HepG2 (cell line): ENCODE measurements around the gene ZNF343. TPM values are rescaled to one million over a fixed set of nuclear protein-coding genes. Genes with fewer than 3 reads are reported as not detected.
A peak's percentile ranks its signal among the peaks of the same experiment; 100 is the strongest.

Source experiments
- ATRX ChIP-seq: sonication (generic); formaldehyde crosslinking; IDR thresholded peaks from 2 replicates; pipeline ENCODE4 v1.4.0; 2020; ENCODE audit warnings: missing genetic modification reagents, borderline replicate concordance
- BCL6 ChIP-seq: IDR thresholded peaks from 2 replicates; pipeline ENCODE4 v1.6.1; 2016; ENCODE audit warnings: missing genetic modification reagents, missing compliant biosample characterization
- CEBPB ChIP-seq: IDR thresholded peaks from 2 replicates; pipeline ENCODE4 v1.6.1; 2011; ENCODE audit warnings: low read depth, low read length, improper control_type of control experiment, borderline replicate concordance
- DNMT1 ChIP-seq: sonication (generic); formaldehyde crosslinking; IDR thresholded peaks from 2 replicates; pipeline ENCODE4 v1.5.1; 2020; ENCODE audit warnings: mild to moderate bottlenecking, missing genetic modification reagents
- EHMT2 ChIP-seq: fragments of 200-600 bp; sonication (generic); IDR thresholded peaks from 2 replicates; pipeline ENCODE4 v1.7.0; 2017; ENCODE audit warnings: antibody characterized with exemption, low read depth, low read length, borderline replicate concordance
- HMGA1 ChIP-seq: sonication (generic); formaldehyde crosslinking; conservative IDR thresholded peaks from 2 replicates; pipeline ENCODE4 v1.4.0; 2020; ENCODE audit warnings: missing genetic modification reagents
- IKZF1 ChIP-seq: fragments of 450-650 bp; IDR thresholded peaks from 2 replicates; pipeline ENCODE4 v1.7.1; 2016
- MXD4 ChIP-seq: IDR thresholded peaks from 2 replicates; pipeline ENCODE4 v1.6.1; 2016; ENCODE audit warnings: mild to moderate bottlenecking, missing biosample characterization, missing genetic modification reagents
- PAWR ChIP-seq: sonication (generic); formaldehyde crosslinking; IDR thresholded peaks from 2 replicates; pipeline ENCODE4 v1.4.0; 2020; ENCODE audit warnings: missing genetic modification reagents, mild to moderate bottlenecking, borderline replicate concordance
- PRDM10 ChIP-seq: sonication (generic); formaldehyde crosslinking; IDR thresholded peaks from 2 replicates; pipeline ENCODE4 v1.4.0; 2020; ENCODE audit warnings: low read depth, missing genetic modification reagents
- RCOR2 ChIP-seq: IDR thresholded peaks from 2 replicates; pipeline ENCODE4 v1.6.1; 2016; ENCODE audit warnings: missing biosample characterization, missing genetic modification reagents
- SRY ChIP-seq: sonication (generic); formaldehyde crosslinking; IDR thresholded peaks from 2 replicates; pipeline ENCODE4 v1.8.0; 2022; ENCODE audit warnings: mild to moderate bottlenecking, missing genetic modification reagents
- STAG1 ChIP-seq: sonication (generic); formaldehyde crosslinking; IDR thresholded peaks from 2 replicates; pipeline ENCODE4 v1.4.0; 2020; ENCODE audit warnings: missing genetic modification reagents
- TBP ChIP-seq: sonication (generic); formaldehyde crosslinking; IDR thresholded peaks from 2 replicates; pipeline ENCODE4 v1.5.0; 2020; ENCODE audit warnings: missing genetic modification reagents
- TSC22D2 ChIP-seq: sonication (generic); formaldehyde crosslinking; IDR thresholded peaks from 2 replicates; pipeline ENCODE4 v1.5.1; 2020; ENCODE audit warnings: missing genetic modification reagents, mild to moderate bottlenecking, borderline replicate concordance
- ZBTB42 ChIP-seq: sonication (generic); formaldehyde crosslinking; IDR thresholded peaks from 2 replicates; pipeline ENCODE4 v1.5.0; 2020; ENCODE audit warnings: mild to moderate bottlenecking, missing genetic modification reagents
- ZNF235 ChIP-seq: sonication (generic); formaldehyde crosslinking; IDR thresholded peaks from 2 replicates; pipeline ENCODE4 v1.8.1; 2023; ENCODE audit warnings: mild to moderate bottlenecking, missing genetic modification reagents, borderline replicate concordance
- ZNF672 ChIP-seq: sonication (generic); formaldehyde crosslinking; IDR thresholded peaks from 2 replicates; pipeline ENCODE4 v1.8.1; 2022; ENCODE audit warnings: missing genetic modification reagents
- ZNF737 ChIP-seq: sonication (generic); formaldehyde crosslinking; IDR thresholded peaks from 2 replicates; pipeline ENCODE4 v1.5.0; 2020; ENCODE audit warnings: missing genetic modification reagents, mild to moderate bottlenecking, borderline replicate concordance
- polyA plus RNA-seq, 8 experiments: library from polyadenylated mRNA; depleted of rRNA in 3 of 8; stranded (reverse) in 7 of 8; unstranded in 1 of 8; fragments of >200 nt; fragmentation: Illumina TruSeq in 4 of 8; extraction: Trizol in 4 of 8; gene quantifications; 2 replicates each; pipeline versions ENCODE4 v1.2.1 to v1.2.3, GENCODE V29; 2011 to 2016; ENCODE audit warnings: low read depth in 4 of 8, missing spikeins in 1 of 8, mixed read lengths in 1 of 8; ENCODE audit not compliant: insufficient read depth in 1 of 8
- total RNA-seq, 5 experiments: library from RNA; depleted of rRNA; stranded (reverse); fragments of >200 nt; fragmentation: Illumina TruSeq; extraction: Trizol; gene quantifications; 2 replicates each; pipeline ENCODE4 v1.2.3, GENCODE V29; 2016; ENCODE audit warnings: low read depth in 1 of 5
- TF ChIP-seq, protein P1 (sequence below): sonication (generic); formaldehyde crosslinking; IDR thresholded peaks from 2 replicates; pipeline ENCODE4 v1.5.1; 2020; ENCODE audit warnings: missing genetic modification reagents, mild to moderate bottlenecking, borderline replicate concordance
- TF ChIP-seq, protein P2 (sequence below): IDR thresholded peaks from 2 replicates; pipeline ENCODE4 v1.6.1; 2012; ENCODE audit warnings: low read depth, low read length, improper control_type of control experiment
- TF ChIP-seq, protein P3 (sequence below): sonication (generic); formaldehyde crosslinking; IDR thresholded peaks from 2 replicates; pipeline ENCODE4 v1.4.0; 2020; ENCODE audit warnings: missing genetic modification reagents

The ZNF343 gene
- total and polyA plus RNA-seq, 2 of the 13 experiments (the other 11 are each of a cell fraction or from before 2014, with no cell fraction given): 16.4 to 22.1 TPM

- no peak for TF ChIP-seq RCOR2 (CRISPR knock-in tag)
- no peak for TF ChIP-seq DNMT1 (CRISPR knock-in tag)
- TF ChIP-seq PRDM10: 0 out of 2 replicates have a peak, but pooled peaks have one; percentile 20
- TF ChIP-seq IKZF1: no peak
- no peak; the same call in 1 of the 2 replicates for TF ChIP-seq ZNF737 (CRISPR knock-in tag)
- no peak for TF ChIP-seq MXD4
- TF ChIP-seq, protein P1, sequence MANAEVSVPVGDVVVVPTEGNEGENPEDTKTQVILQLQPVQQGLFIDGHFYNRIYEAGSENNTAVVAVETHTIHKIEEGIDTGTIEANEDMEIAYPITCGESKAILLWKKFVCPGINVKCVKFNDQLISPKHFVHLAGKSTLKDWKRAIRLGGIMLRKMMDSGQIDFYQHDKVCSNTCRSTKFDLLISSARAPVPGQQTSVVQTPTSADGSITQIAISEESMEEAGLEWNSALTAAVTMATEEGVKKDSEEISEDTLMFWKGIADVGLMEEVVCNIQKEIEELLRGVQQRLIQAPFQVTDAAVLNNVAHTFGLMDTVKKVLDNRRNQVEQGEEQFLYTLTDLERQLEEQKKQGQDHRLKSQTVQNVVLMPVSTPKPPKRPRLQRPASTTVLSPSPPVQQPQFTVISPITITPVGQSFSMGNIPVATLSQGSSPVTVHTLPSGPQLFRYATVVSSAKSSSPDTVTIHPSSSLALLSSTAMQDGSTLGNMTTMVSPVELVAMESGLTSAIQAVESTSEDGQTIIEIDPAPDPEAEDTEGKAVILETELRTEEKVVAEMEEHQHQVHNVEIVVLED (CRISPR knock-in tag): no peak
- TF ChIP-seq ZNF672 (CRISPR knock-in tag): no peak
- no peak for TF ChIP-seq ZNF235 (CRISPR knock-in tag)
- TF ChIP-seq HMGA1 (CRISPR knock-in tag): 0 out of 2 replicates have a peak, but pooled peaks have one; percentile 41
- TF ChIP-seq STAG1 (CRISPR knock-in tag): no peak
- no peak for TF ChIP-seq SRY (CRISPR knock-in tag)
- TF ChIP-seq, protein P2, sequence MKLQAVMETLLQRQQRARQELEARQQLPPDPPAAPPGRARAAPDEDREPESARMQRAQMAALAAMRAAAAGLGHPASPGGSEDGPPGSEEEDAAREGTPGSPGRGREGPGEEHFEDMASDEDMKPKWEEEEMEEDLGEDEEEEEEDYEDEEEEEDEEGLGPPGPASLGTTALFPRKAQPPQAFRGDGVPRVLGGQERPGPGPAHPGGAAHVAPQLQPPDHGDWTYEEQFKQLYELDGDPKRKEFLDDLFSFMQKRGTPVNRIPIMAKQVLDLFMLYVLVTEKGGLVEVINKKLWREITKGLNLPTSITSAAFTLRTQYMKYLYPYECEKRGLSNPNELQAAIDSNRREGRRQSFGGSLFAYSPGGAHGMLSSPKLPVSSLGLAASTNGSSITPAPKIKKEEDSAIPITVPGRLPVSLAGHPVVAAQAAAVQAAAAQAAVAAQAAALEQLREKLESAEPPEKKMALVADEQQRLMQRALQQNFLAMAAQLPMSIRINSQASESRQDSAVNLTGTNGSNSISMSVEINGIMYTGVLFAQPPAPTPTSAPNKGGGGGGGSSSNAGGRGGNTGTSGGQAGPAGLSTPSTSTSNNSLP: no peak
- no peak for TF ChIP-seq TSC22D2
- no peak for TF ChIP-seq ZBTB42 (CRISPR knock-in tag)
- no peak for TF ChIP-seq ATRX (CRISPR knock-in tag)
- TF ChIP-seq CEBPB: no peak
- no peak for TF ChIP-seq BCL6
- TF ChIP-seq, protein P3, sequence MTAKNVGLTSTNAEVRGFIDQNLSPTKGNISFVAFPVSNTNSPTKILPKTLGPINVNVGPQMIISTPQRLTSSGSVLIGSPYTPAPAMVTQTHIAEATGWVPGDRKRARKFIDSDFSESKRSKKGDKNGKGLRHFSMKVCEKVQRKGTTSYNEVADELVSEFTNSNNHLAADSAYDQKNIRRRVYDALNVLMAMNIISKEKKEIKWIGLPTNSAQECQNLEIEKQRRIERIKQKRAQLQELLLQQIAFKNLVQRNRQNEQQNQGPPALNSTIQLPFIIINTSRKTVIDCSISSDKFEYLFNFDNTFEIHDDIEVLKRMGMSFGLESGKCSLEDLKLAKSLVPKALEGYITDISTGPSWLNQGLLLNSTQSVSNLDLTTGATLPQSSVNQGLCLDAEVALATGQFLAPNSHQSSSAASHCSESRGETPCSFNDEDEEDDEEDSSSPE (CRISPR knock-in tag): no peak
- TF ChIP-seq EHMT2: no peak
- TF ChIP-seq PAWR: 0 out of 2 replicates have a peak, but pooled peaks have one; percentile 65
- TF ChIP-seq TBP (CRISPR knock-in tag): no peak
Measured at GRCh38 chr20:2468581-2469407, 39.9 kb downstream of the ZNF343 start (continued).
